ENCODE data around the gene CTH.
"Not testable (repeated sequence)": the region's sequence is repeated elsewhere in the genome, so short reads cannot be mapped to it uniquely, and the experiment has no call there.

The CTH gene

GRCh38 chr1:70434253-70434859, 23.3 kb downstream of the CTH start:
- Histone ChIP-seq H3K36me3 (ENCODE audit: control insufficient read depth, insufficient read depth, low read length) (peaks cover 92% of the 10 kb centered on the region), H3K4me1 (ENCODE audit: control insufficient read depth, insufficient read depth, low read length) (no peaks in the 10 kb centered on the region), H3K9me3 (ENCODE audit: control insufficient read depth, insufficient read depth, low read depth, low read length) (no peaks in the 10 kb centered on the region), H3K4me3 (ENCODE audit: low read depth, low read length) (no peak overlapping the region), H3K9ac (ENCODE audit: low read length) (no peak overlapping the region), H3K27ac (ENCODE audit: low read depth, low read length) (no peak overlapping the region), H3K27me3 (ENCODE audit: control insufficient read depth, insufficient read depth, low read length) (no peaks in the 10 kb centered on the region)

- Histone ChIP-seq H3K4me3 (ENCODE audit: low read depth, low read length) (no peak overlapping the region), H3K27me3 (ENCODE audit: control insufficient read depth, insufficient read depth, low read length) (no peaks in the 10 kb centered on the region), H3K9ac (ENCODE audit: low read length) (no peak overlapping the region), H3K27ac (ENCODE audit: low read depth, low read length) (no peak overlapping the region), H3K4me1 (ENCODE audit: control insufficient read depth, insufficient read depth, low read length) (peaks cover 10% of the 10 kb centered on the region; the same call in 1 of the 2 replicates), H3K36me3 (ENCODE audit: control insufficient read depth, insufficient read depth, low read length) (peaks cover 84% of the 10 kb centered on the region), H3K9me3 (ENCODE audit: control insufficient read depth, insufficient read depth, low read depth, low read length) (no peaks in the 10 kb centered on the region)
These were observed 25.7 kb downstream of the CTH start for GRCh38 chr1:70436622-70437251.

- Histone ChIP-seq H3K36me3 (ENCODE audit: control insufficient read depth, insufficient read depth, low read length) (peaks cover 68% of the 10 kb centered on the region), H3K4me3 (ENCODE audit: low read depth, low read length) (no peak overlapping the region), H3K9me3 (ENCODE audit: control insufficient read depth, insufficient read depth, low read depth, low read length) (no peaks in the 10 kb centered on the region)
These were observed 27.5 kb downstream of the CTH start for GRCh38 chr1:70438529-70438928.

GRCh38 chr1:70440642-70441391, 29.7 kb downstream of the CTH start:
- H3K27me3 ChIP-seq (ENCODE audit: control insufficient read depth, insufficient read depth, low read length), result no peaks in the 10 kb centered on the region
- H3K27ac ChIP-seq (ENCODE audit: low read depth, low read length), result no peak overlapping the region
- no peaks in the 10 kb centered on the region for H3K9me3 ChIP-seq (ENCODE audit: control insufficient read depth, insufficient read depth, low read depth, low read length)
- peaks cover 27% of the 10 kb centered on the region for H3K4me1 ChIP-seq (ENCODE audit: control insufficient read depth, insufficient read depth, low read length)
- no peak overlapping the region for H3K9ac ChIP-seq (ENCODE audit: low read length)
- no peak overlapping the region for H3K4me3 ChIP-seq (ENCODE audit: low read depth, low read length)
- peaks cover 47% of the 10 kb centered on the region for H3K36me3 ChIP-seq (ENCODE audit: control insufficient read depth, insufficient read depth, low read length)

More at GRCh38 chr1:70438529-70438928, 27.5 kb downstream of the CTH start:
- H3K27me3 ChIP-seq (ENCODE audit: control insufficient read depth, insufficient read depth, low read length), result no peaks in the 10 kb centered on the region
- peaks cover 27% of the 10 kb centered on the region for H3K4me1 ChIP-seq (ENCODE audit: control insufficient read depth, insufficient read depth, low read length)
- H3K9ac ChIP-seq (ENCODE audit: low read length), result no peak overlapping the region
- no peak overlapping the region for H3K27ac ChIP-seq (ENCODE audit: low read depth, low read length)

GRCh38 chr1:70441392-70442035, 30.4 kb downstream of the CTH start:
- H3K4me3 ChIP-seq (ENCODE audit: low read depth, low read length), result no peak overlapping the region
- H3K9ac ChIP-seq (ENCODE audit: low read length), result no peak overlapping the region
- no peaks in the 10 kb centered on the region for H3K27me3 ChIP-seq (ENCODE audit: control insufficient read depth, insufficient read depth, low read length)
- H3K4me1 ChIP-seq (ENCODE audit: control insufficient read depth, insufficient read depth, low read length), result peaks cover 27% of the 10 kb centered on the region
- no peak overlapping the region for H3K27ac ChIP-seq (ENCODE audit: low read depth, low read length)
- H3K36me3 ChIP-seq (ENCODE audit: control insufficient read depth, insufficient read depth, low read length), result peaks cover 40% of the 10 kb centered on the region
- no peaks in the 10 kb centered on the region for H3K9me3 ChIP-seq (ENCODE audit: control insufficient read depth, insufficient read depth, low read depth, low read length)

- no peaks in the 10 kb centered on the region for H3K9me3 ChIP-seq (ENCODE audit: control insufficient read depth, insufficient read depth, low read depth, low read length)
- H3K27me3 ChIP-seq (ENCODE audit: control insufficient read depth, insufficient read depth, low read length), result no peaks in the 10 kb centered on the region
- H3K27ac ChIP-seq (ENCODE audit: low read depth, low read length), result 0 out of 2 replicates have a peak overlapping the region, but pooled peaks have one; percentile 38
- H3K36me3 ChIP-seq (ENCODE audit: control insufficient read depth, insufficient read depth, low read length), result peaks cover 30% of the 10 kb centered on the region
- H3K9ac ChIP-seq (ENCODE audit: low read length), result no peak overlapping the region
- peaks cover 27% of the 10 kb centered on the region for H3K4me1 ChIP-seq (ENCODE audit: control insufficient read depth, insufficient read depth, low read length)
- no peak overlapping the region for H3K4me3 ChIP-seq (ENCODE audit: low read depth, low read length)
These were observed 31.4 kb downstream of the CTH start for GRCh38 chr1:70442490-70442889.

- no peak overlapping the region for H3K4me3 ChIP-seq (ENCODE audit: low read depth, low read length)
- no peaks in the 10 kb centered on the region for H3K27me3 ChIP-seq (ENCODE audit: control insufficient read depth, insufficient read depth, low read length)
- H3K9me3 ChIP-seq (ENCODE audit: control insufficient read depth, insufficient read depth, low read depth, low read length), result no peaks in the 10 kb centered on the region
- peaks cover 27% of the 10 kb centered on the region for H3K4me1 ChIP-seq (ENCODE audit: control insufficient read depth, insufficient read depth, low read length)
- peaks cover 17% of the 10 kb centered on the region for H3K36me3 ChIP-seq (ENCODE audit: control insufficient read depth, insufficient read depth, low read length)
- no peak overlapping the region for H3K9ac ChIP-seq (ENCODE audit: low read length)
- no peak overlapping the region for H3K27ac ChIP-seq (ENCODE audit: low read depth, low read length)
These were observed 32.7 kb downstream of the CTH start for GRCh38 chr1:70443739-70444138.

GRCh38 chr1:70449049-70449448, 38.0 kb downstream of the CTH start:
- no peak overlapping the region for H3K27ac ChIP-seq (ENCODE audit: low read depth, low read length)
- no peak overlapping the region for H3K4me3 ChIP-seq (ENCODE audit: low read depth, low read length)
- no peak overlapping the region for H3K9ac ChIP-seq (ENCODE audit: low read length)
- H3K36me3 ChIP-seq (ENCODE audit: control insufficient read depth, insufficient read depth, low read length), result no peaks in the 10 kb centered on the region
- no peaks in the 10 kb centered on the region for H3K27me3 ChIP-seq (ENCODE audit: control insufficient read depth, insufficient read depth, low read length)
- H3K4me1 ChIP-seq (ENCODE audit: control insufficient read depth, insufficient read depth, low read length), result no peaks in the 10 kb centered on the region
- H3K9me3 ChIP-seq (ENCODE audit: control insufficient read depth, insufficient read depth, low read depth, low read length), result no peaks in the 10 kb centered on the region

- not testable (repeated sequence) for H3K27ac ChIP-seq (ENCODE audit: low read depth, low read length); H3K9me3 ChIP-seq (ENCODE audit: control insufficient read depth, insufficient read depth, low read depth, low read length)
These were observed 41.3 kb downstream of the CTH start for GRCh38 chr1:70452164-70452939.

GRCh38 chr1:70455291-70455690, 44.2 kb downstream of the CTH start:
- H3K27me3 ChIP-seq (ENCODE audit: control insufficient read depth, insufficient read depth, low read length), result no peaks in the 10 kb centered on the region
- H3K4me1 ChIP-seq (ENCODE audit: control insufficient read depth, insufficient read depth, low read length), result peaks cover 5% of the 10 kb centered on the region
- no peaks in the 10 kb centered on the region for H3K36me3 ChIP-seq (ENCODE audit: control insufficient read depth, insufficient read depth, low read length)
- no peak overlapping the region for H3K9ac ChIP-seq (ENCODE audit: low read length)
- H3K27ac ChIP-seq (ENCODE audit: low read depth, low read length), result no peak overlapping the region
- no peak overlapping the region for H3K4me3 ChIP-seq (ENCODE audit: low read depth, low read length)
- H3K9me3 ChIP-seq (ENCODE audit: control insufficient read depth, insufficient read depth, low read depth, low read length), result no peaks in the 10 kb centered on the region

More at GRCh38 chr1:70452164-70452939, 41.3 kb downstream of the CTH start:
- not testable (repeated sequence) for H3K36me3 ChIP-seq (ENCODE audit: control insufficient read depth, insufficient read depth, low read length); H3K4me1 ChIP-seq (ENCODE audit: control insufficient read depth, insufficient read depth, low read length); H3K4me3 ChIP-seq (ENCODE audit: low read depth, low read length); H3K27me3 ChIP-seq (ENCODE audit: control insufficient read depth, insufficient read depth, low read length); H3K9ac ChIP-seq (ENCODE audit: low read length)
